ENCODE measurements around the gene MDK.

GRCh38 chr11:46361283-46362155 is 19.9 kb upstream of the MDK start:
- TF ChIP-seq POLR2AphosphoS5 (IDR thresholded peaks at IDR 0.05; ENCODE audit: insufficient read depth, low read depth, low read length) (no peak), CTCF (IDR thresholded peaks at IDR 0.05; ENCODE audit: extremely low read depth in 1 of 2, insufficient read depth in 1 of 2, low read depth in 1 of 2, low read length in 2 of 2) (no peak), EZH2 (IDR thresholded peaks at IDR 0.05; ENCODE audit: borderline replicate concordance, low read depth, low read length, severe bottlenecking) (no peak), MAX (IDR thresholded peaks at IDR 0.05; ENCODE audit: insufficient read depth, insufficient read length) (no peak)
